HCT116 (cell line): Measurements from ENCODE around the gene TSPAN5.

Experiments
- ATF3 ChIP-seq: IDR thresholded peaks from 2 replicates; pipeline ENCODE4 v1.6.1; 2012
- CEBPB ChIP-seq: IDR thresholded peaks from 2 replicates; pipeline ENCODE4 v1.6.1; 2012; ENCODE audit warnings: low read depth
- ELF1 ChIP-seq: IDR thresholded peaks from 2 replicates; pipeline ENCODE4 v1.6.1; 2012; ENCODE audit warnings: low read depth, borderline replicate concordance
- EZH2 ChIP-seq: fragments of 200-600 bp; sonication (generic); IDR thresholded peaks from 2 replicates; pipeline ENCODE4 v1.6.1; 2017; ENCODE audit warnings: antibody characterized with exemption, mixed run types
- EZH2phosphoT487 ChIP-seq: fragments of 200-600 bp; IDR thresholded peaks from 2 replicates; pipeline ENCODE4 v1.6.1; 2018; ENCODE audit warnings: antibody characterized with exemption, borderline replicate concordance
- JUND ChIP-seq: IDR thresholded peaks from 2 replicates; pipeline ENCODE4 v1.6.1; 2012
- POLR2A ChIP-seq: IDR thresholded peaks from 2 replicates; pipeline ENCODE4 v1.7.0; 2011; ENCODE audit warnings: borderline replicate concordance; ENCODE audit not compliant: insufficient read depth, insufficient read length; ENCODE audit errors: extremely low read depth
- POLR2AphosphoS5 ChIP-seq: IDR thresholded peaks from 2 replicates; pipeline ENCODE4 v1.6.1; 2011; ENCODE audit warnings: mild to moderate bottlenecking, low read depth, low read length, moderate library complexity
- RAD21 ChIP-seq: IDR thresholded peaks from 2 replicates; pipeline ENCODE4 v1.6.1; 2012; ENCODE audit warnings: low read depth, mild to moderate bottlenecking
- REST ChIP-seq: IDR thresholded peaks from 2 replicates; pipeline ENCODE4 v1.6.1; 2012; ENCODE audit warnings: low read depth
- SP1 ChIP-seq: IDR thresholded peaks from 2 replicates; pipeline ENCODE4 v1.6.1; 2012; ENCODE audit warnings: low read depth
- YY1 ChIP-seq: IDR thresholded peaks from 2 replicates; pipeline ENCODE4 v1.6.1; 2011; ENCODE audit warnings: low read length, low read depth, moderate library complexity, mild to moderate bottlenecking; ENCODE audit not compliant: insufficient replicate concordance; ENCODE audit errors: extremely low read depth
- TF ChIP-seq, protein P1 (sequence below), 3 experiments: fragments of 200-600 bp in 1 of 3; sonication (generic) in 1 of 3; IDR thresholded peaks in 2 of 3; conservative IDR thresholded peaks in 1 of 3; 2 replicates each; pipeline ENCODE4 v1.5.1; 2012 to 2017; ENCODE audit warnings: low read depth in 2 of 3, low read length in 2 of 3, antibody characterized with exemption in 1 of 3, borderline replicate concordance in 1 of 3, control low read depth in 1 of 3, mild to moderate bottlenecking in 1 of 3, mixed read lengths in 1 of 3, mixed run types in 1 of 3, moderate library complexity in 1 of 3; ENCODE audit not compliant: insufficient read depth in 1 of 3

GRCh38 chr4:98605216-98605615 is 53.2 kb downstream of the TSPAN5 start:
- TF ChIP-seq ATF3 (no peak), REST (no peak), EZH2 (no peak), YY1 (no peak), ELF1 (no peak), RAD21 (no peak), EZH2phosphoT487 (no peak), POLR2A (no peak), SP1 (no peak), POLR2AphosphoS5 (no peak), JUND (no peak), CEBPB (no peak)
- TF ChIP-seq, protein P1, sequence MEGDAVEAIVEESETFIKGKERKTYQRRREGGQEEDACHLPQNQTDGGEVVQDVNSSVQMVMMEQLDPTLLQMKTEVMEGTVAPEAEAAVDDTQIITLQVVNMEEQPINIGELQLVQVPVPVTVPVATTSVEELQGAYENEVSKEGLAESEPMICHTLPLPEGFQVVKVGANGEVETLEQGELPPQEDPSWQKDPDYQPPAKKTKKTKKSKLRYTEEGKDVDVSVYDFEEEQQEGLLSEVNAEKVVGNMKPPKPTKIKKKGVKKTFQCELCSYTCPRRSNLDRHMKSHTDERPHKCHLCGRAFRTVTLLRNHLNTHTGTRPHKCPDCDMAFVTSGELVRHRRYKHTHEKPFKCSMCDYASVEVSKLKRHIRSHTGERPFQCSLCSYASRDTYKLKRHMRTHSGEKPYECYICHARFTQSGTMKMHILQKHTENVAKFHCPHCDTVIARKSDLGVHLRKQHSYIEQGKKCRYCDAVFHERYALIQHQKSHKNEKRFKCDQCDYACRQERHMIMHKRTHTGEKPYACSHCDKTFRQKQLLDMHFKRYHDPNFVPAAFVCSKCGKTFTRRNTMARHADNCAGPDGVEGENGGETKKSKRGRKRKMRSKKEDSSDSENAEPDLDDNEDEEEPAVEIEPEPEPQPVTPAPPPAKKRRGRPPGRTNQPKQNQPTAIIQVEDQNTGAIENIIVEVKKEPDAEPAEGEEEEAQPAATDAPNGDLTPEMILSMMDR (IDR thresholded peaks at IDR 0.05 in 2 of 3, conservative IDR thresholded peaks at IDR 0.05 in 1 of 3; ENCODE audit: borderline replicate concordance in 1 of 3, insufficient read depth in 1 of 3, low read depth in 2 of 3, low read length in 2 of 3) = no peak
